Transverse colon (tissue), 4 donors: ENCODE results near the gene SRPK3. TPM values are rescaled to one million over a fixed set of nuclear protein-coding genes. Genes with fewer than 3 reads are reported as not detected.

Source experiments
- DNase-seq: peaks from one replicate; pipeline ENCODE4 v3.0.0-alpha.2; 2019
- H3K27ac ChIP-seq, 4 donors: fragments of 200-600 bp; sonication (generic); 2 replicates each; pipeline ENCODE4 v1.5.1; 2016 to 2018; ENCODE audit warnings: inconsistent platforms in 4 of 4
- H3K27me3 ChIP-seq: fragments of 200-600 bp; sonication (generic); 2 replicates; pipeline ENCODE4 v1.5.1; 2017; ENCODE audit warnings: inconsistent platforms
- H3K36me3 ChIP-seq, 4 donors: fragments of 200-600 bp; sonication (generic); 2 replicates each; pipeline ENCODE4 v1.5.1; 2017 to 2019; ENCODE audit warnings: inconsistent platforms in 4 of 4
- H3K4me1 ChIP-seq, 4 donors: fragments of 200-600 bp; sonication (generic); 2 replicates each; pipeline ENCODE4 v1.5.1; 2017 to 2020; ENCODE audit warnings: inconsistent platforms in 4 of 4
- H3K4me3 ChIP-seq, 4 donors: fragments of 200-600 bp; sonication (generic); 1 replicate in 1 of 4; 2 replicates in 3 of 4; pipeline versions ENCODE4 v1.5.1 to v1.6.1; 2017 to 2019; ENCODE audit warnings: inconsistent platforms in 4 of 4
- H3K9me3 ChIP-seq, 2 donors: fragments of 200-600 bp; sonication (generic); 2 replicates each; pipeline ENCODE4 v1.5.1; 2017 to 2019; ENCODE audit warnings: inconsistent platforms in 2 of 2
- CTCF ChIP-seq, 5 experiments: fragments of 200-600 bp in 3 of 5; fragments of 450-650 bp in 2 of 5; sonication (generic) in 3 of 5; IDR thresholded peaks; 1 replicate in 2 of 5; 2 replicates in 3 of 5; pipeline ENCODE4 v1.5.1; 2016 to 2017; ENCODE audit warnings: antibody characterized with exemption in 5 of 5, inconsistent platforms in 3 of 5, mild to moderate bottlenecking in 2 of 5, moderate library complexity in 1 of 5
- EP300 ChIP-seq: sonication (generic); formaldehyde crosslinking; IDR thresholded peaks from one replicate; pipeline ENCODE4 v1.6.1; 2017; ENCODE audit warnings: antibody characterized with exemption, low read depth
- POLR2A ChIP-seq: fragments of 450-650 bp; IDR thresholded peaks from one replicate; pipeline ENCODE4 v1.6.1; 2016; ENCODE audit warnings: antibody characterized with exemption, mild to moderate bottlenecking, moderate library complexity
- POLR2AphosphoS5 ChIP-seq, 3 donors: sonication (generic); formaldehyde crosslinking; IDR thresholded peaks; one replicate each; pipeline ENCODE4 v1.6.1; 2016; ENCODE audit warnings: antibody characterized with exemption in 3 of 3
- WGBS, 2 donors: methylation state at CpG; one replicate each; pipeline ENCODE4 v1.1.5; 2018; ENCODE audit warnings: low coverage in 1 of 2; 5-methylcytosine and 5-hydroxymethylcytosine counted together
- in situ Hi-C, 4 donors: fragments of 200-750 bp; cut with MboI; loops; one replicate each; pipeline versions ENCODE4 v1.15.0 to v1.15.1; 2017; ENCODE audit warnings: low sequenced_read_pairs in 3 of 4, low pct_ligation_motif_present in 1 of 4, low pct_unique_long_range_greater_than_20kb in 1 of 4
- intact Hi-C: fragments of 100-400 bp; cut with DNase I; formaldehyde crosslinking; loops from one replicate; pipeline ENCODE4 v1.15.1; 2023; ENCODE audit warnings: low total_unique reads
- total RNA-seq, 4 donors: library from RNA; depleted of rRNA; stranded (reverse); fragments of >200 nt; gene quantifications; one replicate each; pipeline ENCODE4 v1.1.0, GENCODE V29; 2016

SRPK3 gene
- total RNA-seq, 4 donors from 2014 or later, result 0.64 to 3.8 (median 1.3) TPM

GRCh38 chrX:153777261-153778090 is 3.4 kb upstream of the SRPK3 start:
- intact Hi-C loops (no loop called here), in situ Hi-C loops (loop anchor here in 1 of 4 donors (25.0 kb wide), 1 partner anchor 160 kb away; the partner anchor contains the start of genes ARHGAP4, NAA10 and RENBP)
- Histone ChIP-seq H3K27ac (no peak overlapping the region), H3K36me3 (no peaks in the 10 kb centered on the region), H3K4me3 (no peak overlapping the region), H3K9me3 (no peaks in the 10 kb centered on the region), H3K4me1 (peaks cover 4 to 21% (median 11%) of the 10 kb centered on the region in 4 donors), H3K27me3 (peaks cover 3% of the 10 kb centered on the region)
- TF ChIP-seq CTCF (IDR thresholded peaks at IDR 0.05), result no peak
- no peak for TF ChIP-seq POLR2AphosphoS5 (IDR thresholded peaks at IDR 0.05)
- TF ChIP-seq POLR2A, result no peak
- no peak for TF ChIP-seq EP300
- 89% methylated on average over 29 of the region's 34 CpGs; no CpG with 5 or more reads in 1 of the 2 donors for WGBS, 2 donors
- DNase-seq, result no peak

- intact Hi-C loops, result no loop called here
- TF ChIP-seq POLR2A (no peak), EP300 (no peak), CTCF (IDR thresholded peaks at IDR 0.05) (no peak), POLR2AphosphoS5 (IDR thresholded peaks at IDR 0.05) (no peak)
- Histone ChIP-seq H3K36me3 (no peaks in the 10 kb centered on the region), H3K4me1 (peaks cover 4 to 21% (median 11%) of the 10 kb centered on the region in 4 donors), H3K27me3 (peaks cover 3% of the 10 kb centered on the region), H3K9me3 (no peaks in the 10 kb centered on the region), H3K4me3 (no peak overlapping the region), H3K27ac (no peak overlapping the region)
- WGBS, 2 donors, result 77% methylated on average over 15 of the region's 17 CpGs; no CpG with 5 or more reads in 1 of the 2 donors
- DNase-seq, result no peak
- in situ Hi-C loops, result loop anchor here in 1 of 4 donors (25.0 kb wide), 1 partner anchor 159 kb away; the partner anchor contains the start of genes ARHGAP4, NAA10 and RENBP
These were observed 2.7 kb upstream of the SRPK3 start for GRCh38 chrX:153778181-153778580.

- no peak for DNase-seq
- H3K4me1 ChIP-seq, result peaks cover 4 to 21% (median 11%) of the 10 kb centered on the region in 4 donors
- H3K4me3 ChIP-seq, result no peak overlapping the region
- no peaks in the 10 kb centered on the region for H3K9me3 ChIP-seq
- TF ChIP-seq POLR2A (no peak), CTCF (IDR thresholded peaks at IDR 0.05) (no peak), POLR2AphosphoS5 (IDR thresholded peaks at IDR 0.05) (no peak), EP300 (no peak)
- intact Hi-C loops, result no loop called here
- no peaks in the 10 kb centered on the region for H3K36me3 ChIP-seq
- WGBS, 2 donors, result 84% methylated on average over 7 of the region's 16 CpGs; no CpG with 5 or more reads in 1 of the 2 donors
- in situ Hi-C loops, result loop anchor here in 1 of 4 donors (25.0 kb wide), 1 partner anchor 159 kb away; the partner anchor contains the start of genes ARHGAP4, NAA10 and RENBP
- peaks cover 3% of the 10 kb centered on the region for H3K27me3 ChIP-seq
- H3K27ac ChIP-seq, result no peak overlapping the region
These were observed 2.1 kb upstream of the SRPK3 start for GRCh38 chrX:153778684-153779101.

- Histone ChIP-seq H3K4me3 (no peak overlapping the region), H3K36me3 (no peaks in the 10 kb centered on the region), H3K27ac (peak overlapping the region; percentile 64 to 80 (median 79)), H3K27me3 (peaks cover 3% of the 10 kb centered on the region), H3K9me3 (no peaks in the 10 kb centered on the region), H3K4me1 (peaks cover 4 to 21% (median 11%) of the 10 kb centered on the region in 4 donors)
- in situ Hi-C loops, result loop anchor here in 1 of 4 donors (25.0 kb wide), 1 partner anchor 157 kb away; the partner anchor contains the start of genes ARHGAP4, NAA10 and RENBP
- TF ChIP-seq POLR2AphosphoS5 (IDR thresholded peaks at IDR 0.05), result no peak
- no peak for TF ChIP-seq EP300
- TF ChIP-seq POLR2A, result no peak
- no peak for TF ChIP-seq CTCF (IDR thresholded peaks at IDR 0.05)
- no peak for DNase-seq
- intact Hi-C loops, result no loop called here
- WGBS, 2 donors, result 73% methylated on average over 15 of the region's 18 CpGs; no CpG with 5 or more reads in 1 of the 2 donors
These were observed 757 bp upstream of the SRPK3 start for GRCh38 chrX:153779891-153780677.
